ENCODE results near the gene POU5F2. TPM values are rescaled to one million over a fixed set of nuclear protein-coding genes. Genes with fewer than 3 reads are reported as not detected.

Gene POU5F2
- total RNA-seq, 1 donor from 2014 or later: 1.8 TPM

DNA sequence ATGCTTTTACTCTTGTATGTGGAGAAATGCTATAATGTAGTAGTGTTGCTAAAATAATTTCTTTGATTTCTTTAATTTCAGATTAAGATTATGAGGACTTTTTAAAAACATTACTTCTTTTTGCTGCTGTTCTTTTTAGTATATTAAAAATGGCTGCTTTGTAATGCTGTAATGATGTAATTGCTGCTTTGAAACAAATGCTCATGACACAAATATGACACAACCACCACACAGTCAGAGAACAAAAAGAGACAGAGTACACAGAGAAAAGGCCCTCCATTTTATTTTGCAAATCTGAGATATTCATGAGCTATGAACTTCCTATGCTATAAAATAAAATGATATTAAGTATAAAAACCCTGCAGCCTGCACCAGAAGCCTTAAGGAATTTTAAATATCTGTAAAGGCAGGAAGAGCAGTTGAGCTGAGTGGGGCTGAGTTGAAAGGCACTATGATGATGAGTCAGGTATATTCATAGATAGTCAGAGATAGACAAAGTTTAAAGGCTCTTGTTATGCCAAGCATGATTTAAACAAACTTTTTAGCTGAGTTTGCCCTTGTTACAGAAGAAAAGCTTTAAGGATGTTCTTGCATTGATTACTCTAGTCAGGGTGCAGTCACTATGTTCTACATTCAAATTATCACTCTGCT is 5.1 kb upstream of the POU5F2 start:
- no peak for DNase-seq
- Histone ChIP-seq H3K27me3 (ENCODE audit: low read depth) (no peaks in the 10 kb centered on the region), H3K27ac (no peak overlapping the region), H3K9me3 (no peaks in the 10 kb centered on the region), H3K4me3 (no peak overlapping the region), H3K36me3 (no peaks in the 10 kb centered on the region), H3K4me1 (no peaks in the 10 kb centered on the region)
- intact Hi-C loops (cut with DNase I): no loop called here
- TF ChIP-seq, protein P1, sequence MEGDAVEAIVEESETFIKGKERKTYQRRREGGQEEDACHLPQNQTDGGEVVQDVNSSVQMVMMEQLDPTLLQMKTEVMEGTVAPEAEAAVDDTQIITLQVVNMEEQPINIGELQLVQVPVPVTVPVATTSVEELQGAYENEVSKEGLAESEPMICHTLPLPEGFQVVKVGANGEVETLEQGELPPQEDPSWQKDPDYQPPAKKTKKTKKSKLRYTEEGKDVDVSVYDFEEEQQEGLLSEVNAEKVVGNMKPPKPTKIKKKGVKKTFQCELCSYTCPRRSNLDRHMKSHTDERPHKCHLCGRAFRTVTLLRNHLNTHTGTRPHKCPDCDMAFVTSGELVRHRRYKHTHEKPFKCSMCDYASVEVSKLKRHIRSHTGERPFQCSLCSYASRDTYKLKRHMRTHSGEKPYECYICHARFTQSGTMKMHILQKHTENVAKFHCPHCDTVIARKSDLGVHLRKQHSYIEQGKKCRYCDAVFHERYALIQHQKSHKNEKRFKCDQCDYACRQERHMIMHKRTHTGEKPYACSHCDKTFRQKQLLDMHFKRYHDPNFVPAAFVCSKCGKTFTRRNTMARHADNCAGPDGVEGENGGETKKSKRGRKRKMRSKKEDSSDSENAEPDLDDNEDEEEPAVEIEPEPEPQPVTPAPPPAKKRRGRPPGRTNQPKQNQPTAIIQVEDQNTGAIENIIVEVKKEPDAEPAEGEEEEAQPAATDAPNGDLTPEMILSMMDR (IDR thresholded peaks at IDR 0.05): no peak
- ATAC-seq: no peak

DNA sequence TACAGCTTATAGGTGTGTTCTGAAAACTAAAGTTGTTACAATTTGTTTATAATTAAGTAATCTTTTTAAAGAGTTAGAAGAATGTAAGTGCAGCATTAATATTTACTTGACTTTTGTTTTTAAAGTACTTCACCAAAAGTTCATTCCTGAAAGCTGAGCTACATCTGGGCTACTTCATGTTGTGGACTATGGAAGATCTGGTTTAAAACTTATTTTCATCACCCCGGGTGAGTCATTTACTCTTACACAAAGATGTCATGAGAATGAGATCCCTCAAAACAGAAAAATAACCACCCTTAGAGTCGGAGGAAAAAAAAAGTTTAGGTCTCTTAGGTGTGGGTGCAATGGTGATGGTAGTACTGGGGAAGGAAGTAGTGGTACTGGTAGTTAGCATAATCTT is 5.1 kb downstream of the POU5F2 start:
- DNase-seq (no peak), ATAC-seq (no peak)
- H3K4me1 ChIP-seq: no peaks in the 10 kb centered on the region
- no peaks in the 10 kb centered on the region for H3K9me3 ChIP-seq
- H3K36me3 ChIP-seq: peaks cover 4% of the 10 kb centered on the region
- intact Hi-C loops (cut with DNase I): no loop called here
- TF ChIP-seq, protein P1 (IDR thresholded peaks at IDR 0.05): no peak
- no peak overlapping the region for H3K4me3 ChIP-seq
- H3K27me3 ChIP-seq (ENCODE audit: low read depth): no peaks in the 10 kb centered on the region
- no peak overlapping the region for H3K27ac ChIP-seq

DNA sequence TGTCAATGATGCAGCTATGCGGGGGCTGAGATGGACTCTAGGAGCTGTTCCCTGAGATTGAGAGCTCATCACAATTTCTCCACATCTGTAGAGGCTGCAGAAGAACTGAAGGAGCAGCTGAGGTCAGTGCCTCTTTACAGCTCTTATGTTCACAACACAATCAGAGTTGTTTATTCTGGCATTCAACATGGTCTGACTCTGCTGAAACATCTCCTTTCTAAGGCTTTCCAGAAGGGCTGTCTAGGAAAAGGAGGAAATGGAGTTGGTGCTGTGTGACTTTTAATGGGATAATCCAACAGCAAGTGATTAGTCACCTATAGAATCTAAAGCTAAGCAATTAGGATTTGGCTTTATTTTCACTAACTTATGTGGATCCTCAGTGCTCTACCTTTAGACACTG is 6.0 kb downstream of the POU5F2 start:
- Histone ChIP-seq H3K9me3 (no peaks in the 10 kb centered on the region), H3K4me1 (no peaks in the 10 kb centered on the region), H3K27me3 (ENCODE audit: low read depth) (no peaks in the 10 kb centered on the region), H3K27ac (no peak overlapping the region), H3K4me3 (no peak overlapping the region), H3K36me3 (no peaks in the 10 kb centered on the region)
- DNase-seq (no peak), ATAC-seq (no peak)
- TF ChIP-seq, protein P1 (IDR thresholded peaks at IDR 0.05): no peak
- intact Hi-C loops (cut with DNase I): no loop called here

DNA sequence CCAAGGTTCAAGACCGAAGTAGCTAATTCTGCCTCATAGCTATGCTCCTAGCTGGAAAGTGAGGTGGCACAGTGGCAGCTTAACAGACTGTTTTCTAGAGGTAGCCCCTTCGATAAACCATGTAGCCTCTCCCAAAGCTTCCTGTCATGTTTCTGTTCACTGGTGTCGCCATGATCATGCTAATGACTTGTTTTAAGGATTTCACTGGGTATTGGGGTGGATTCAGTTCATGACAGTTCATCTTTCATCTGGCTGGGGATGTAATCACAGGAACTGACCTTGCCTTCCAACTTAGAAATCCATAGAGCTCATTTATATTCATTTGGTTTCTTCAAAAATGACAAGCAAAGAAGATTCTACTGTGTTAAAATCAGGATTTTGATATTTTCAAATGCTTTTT is 9.4 kb downstream of the POU5F2 start:
- no peaks in the 10 kb centered on the region for H3K9me3 ChIP-seq
- no peaks in the 10 kb centered on the region for H3K4me1 ChIP-seq
- ATAC-seq (no peak), DNase-seq (no peak)
- TF ChIP-seq, protein P1 (IDR thresholded peaks at IDR 0.05): no peak
- intact Hi-C loops (cut with DNase I): no loop called here
- no peaks in the 10 kb centered on the region for H3K27me3 ChIP-seq (ENCODE audit: low read depth)
- H3K27ac ChIP-seq: no peak overlapping the region
- no peaks in the 10 kb centered on the region for H3K36me3 ChIP-seq
- no peak overlapping the region for H3K4me3 ChIP-seq

DNA sequence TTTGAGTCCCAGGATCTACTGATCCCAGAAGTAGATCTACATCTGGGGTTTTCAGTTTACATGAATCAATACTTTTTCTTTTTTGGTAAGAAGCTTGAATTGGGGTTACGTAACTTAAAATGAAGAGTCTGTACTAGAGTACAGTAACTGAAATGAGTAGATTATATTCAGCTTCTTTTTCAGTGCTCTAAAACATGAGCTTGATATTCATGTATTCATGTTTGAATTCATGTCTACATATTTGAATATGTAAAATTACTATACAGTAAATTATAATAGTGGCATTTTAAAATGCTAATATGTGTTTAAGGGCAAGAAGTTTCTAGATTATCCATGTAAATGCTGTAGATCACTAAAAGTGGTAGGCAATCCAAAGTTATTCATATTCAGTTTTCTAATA is 14.8 kb downstream of the POU5F2 start:
- no peaks in the 10 kb centered on the region for H3K36me3 ChIP-seq
- H3K27me3 ChIP-seq (ENCODE audit: low read depth): no peaks in the 10 kb centered on the region
- H3K9me3 ChIP-seq: no peaks in the 10 kb centered on the region
- TF ChIP-seq, protein P1 (IDR thresholded peaks at IDR 0.05): no peak
- intact Hi-C loops (cut with DNase I): no loop called here
- DNase-seq: no peak
- ATAC-seq: no peak
- no peaks in the 10 kb centered on the region for H3K4me1 ChIP-seq
- H3K4me3 ChIP-seq: no peak overlapping the region
- no peak overlapping the region for H3K27ac ChIP-seq
